ENCODE results near the gene OR6P1.

GRCh38 chr1:158572226-158572625 lies 1.8 kb upstream of the OR6P1 start:
- TF ChIP-seq CTCF (IDR thresholded peaks at IDR 0.05): no peak
- no peak for TF ChIP-seq POLR2A (IDR thresholded peaks at IDR 0.05)
